GM21737 (cell line): ENCODE data around the gene IRF5.
"Not testable (repeated sequence)": the region's sequence is repeated elsewhere in the genome, so short reads cannot be mapped to it uniquely, and the experiment has no call there.

ENCODE experiments used
- ATAC-seq: cut with Tn5 transposase; IDR thresholded peaks from one replicate; pipeline ENCODE4 v1.9.1; 2021; ENCODE audit warnings: mild to moderate bottlenecking, moderate library complexity; ENCODE audit not compliant: unreplicated experiment

Gene IRF5

DNA sequence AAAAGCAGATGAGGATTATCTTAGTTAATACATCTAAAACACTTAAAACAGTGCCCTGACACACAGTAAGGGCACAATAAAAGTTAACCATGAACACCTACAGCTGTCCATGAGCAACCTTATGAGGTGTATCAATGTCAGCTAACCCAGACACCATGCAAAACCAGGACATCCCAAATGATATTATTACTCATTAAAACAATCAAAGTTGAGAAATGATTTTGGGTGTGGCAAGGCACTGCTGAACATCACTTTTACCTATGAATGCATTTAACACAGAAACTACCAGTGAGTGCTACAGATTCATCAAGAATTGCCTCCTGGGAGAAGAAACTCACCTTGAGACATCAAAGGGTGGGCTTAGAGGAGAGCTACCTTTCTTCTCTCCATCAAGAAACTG, 18.3 kb downstream of the IRF5 start:
- no peak for ATAC-seq

- no peak for ATAC-seq
Measured at GRCh38 chr7:128959296-128959695, 21.6 kb downstream of the IRF5 start.

DNA sequence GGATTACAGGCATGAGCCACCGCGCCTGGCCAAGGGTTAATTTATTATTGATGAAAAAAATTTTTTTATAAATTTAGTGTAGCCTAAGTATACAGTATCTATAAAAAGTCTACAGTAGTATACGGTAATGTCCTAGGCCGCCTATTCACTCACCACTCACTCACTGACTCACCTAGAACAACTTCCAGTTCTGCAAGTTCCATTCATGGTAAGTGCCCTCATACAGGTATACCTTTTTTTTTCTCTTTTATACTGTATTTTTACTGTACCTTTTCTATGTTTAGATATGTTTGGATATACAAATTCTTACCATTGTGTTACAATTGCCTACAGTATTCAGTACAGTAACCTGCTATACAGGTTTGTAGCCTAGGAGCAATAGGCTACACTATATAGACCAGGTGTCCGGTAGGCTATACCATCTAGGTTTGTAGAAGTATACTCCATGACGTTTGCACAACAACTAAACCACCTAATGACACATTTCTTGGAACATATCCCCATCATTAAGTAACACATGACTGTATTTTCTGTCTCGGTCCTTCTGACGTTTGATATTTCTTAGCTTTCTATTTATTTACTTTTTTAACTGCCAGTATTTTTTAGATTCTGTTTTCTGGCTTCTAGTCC, 23.4 kb downstream of the IRF5 start:
- no peak for ATAC-seq

- ATAC-seq, result peak; percentile 24
Measured at GRCh38 chr7:128962899-128963298, 25.2 kb downstream of the IRF5 start.

- ATAC-seq, result peak; percentile 59
Measured at GRCh38 chr7:128963327-128963757, 25.6 kb downstream of the IRF5 start.

DNA sequence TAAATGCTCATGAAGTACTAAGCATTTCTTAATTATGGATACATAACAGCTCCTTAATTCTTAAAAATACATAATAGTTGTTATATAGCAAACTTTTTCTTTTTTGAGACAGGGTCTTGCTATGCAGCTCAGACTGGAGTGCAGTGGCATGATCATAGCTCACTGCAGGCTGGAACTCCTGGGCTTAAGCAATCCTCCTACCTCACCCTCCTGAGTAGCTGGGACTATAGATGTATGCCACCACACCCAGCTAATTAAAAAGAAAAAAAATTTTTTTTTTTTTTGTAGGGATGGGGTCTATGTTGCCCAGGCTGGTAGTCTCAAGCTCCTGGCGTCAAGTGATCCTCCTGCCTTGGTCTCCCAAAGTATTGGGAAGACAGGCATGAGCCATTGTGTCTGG, 30.9 kb downstream of the IRF5 start:
- ATAC-seq, result no peak

GRCh38 chr7:128974241-128974934, 36.7 kb downstream of the IRF5 start:
- ATAC-seq, result no peak

DNA sequence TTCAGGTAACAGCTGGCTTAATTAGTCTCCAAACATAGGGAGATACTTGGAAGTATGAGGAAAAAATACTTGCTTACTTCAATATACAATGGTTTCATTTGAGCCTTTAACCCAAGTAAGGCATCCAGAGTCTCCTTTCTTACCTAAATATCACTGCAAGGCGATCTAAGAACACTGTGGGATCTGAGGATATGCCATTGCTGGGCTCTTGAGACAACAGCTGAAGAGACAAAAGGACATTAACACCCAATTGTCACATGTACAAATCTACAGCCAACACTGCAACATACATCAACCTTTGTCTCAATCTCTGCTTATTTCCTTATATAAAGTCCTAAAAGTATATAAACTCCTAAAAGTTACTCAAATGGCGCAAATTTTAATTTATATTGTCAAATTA, 44.4 kb downstream of the IRF5 start:
- ATAC-seq, result no peak

DNA sequence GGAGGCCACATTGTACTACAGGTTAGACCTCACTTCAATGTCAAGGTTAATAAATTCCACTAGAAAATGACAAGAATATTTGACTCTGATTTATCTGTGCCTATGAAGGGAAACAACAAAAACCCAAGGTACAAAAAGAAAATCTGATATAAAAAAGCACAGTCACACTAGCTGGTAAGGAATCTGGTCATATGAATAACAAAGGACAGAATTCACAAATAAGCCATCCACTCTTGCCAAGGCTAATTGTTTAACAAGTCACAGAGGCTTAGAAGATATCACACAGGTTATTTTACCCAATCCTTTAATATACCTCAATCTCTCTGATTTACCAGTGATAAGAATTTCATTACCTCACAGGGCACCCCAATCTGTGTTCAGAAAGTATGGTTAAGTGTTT, 47.9 kb downstream of the IRF5 start:
- ATAC-seq, result no peak

- no peak for ATAC-seq
Measured at GRCh38 chr7:128986609-128987008, 48.9 kb downstream of the IRF5 start.

DNA sequence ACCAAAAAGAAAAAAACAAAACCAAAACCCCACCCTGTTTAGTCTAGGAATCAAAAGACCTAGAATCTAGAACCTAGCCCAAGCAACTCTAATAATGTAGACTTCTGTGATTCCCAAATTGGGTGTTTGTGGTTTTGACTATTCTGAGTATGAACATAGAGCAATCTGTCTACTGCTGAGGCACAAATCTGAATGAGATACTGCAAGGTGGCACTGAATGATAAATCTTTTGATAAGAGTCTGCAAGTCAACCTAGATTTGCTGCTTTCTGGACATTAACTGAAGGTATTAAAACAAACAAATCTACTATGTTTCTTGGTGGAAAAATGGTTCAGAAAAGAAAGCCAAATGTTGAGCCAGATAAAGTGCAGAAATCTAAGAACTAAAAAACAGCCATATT, 50.6 kb downstream of the IRF5 start:
- ATAC-seq, result no peak

- ATAC-seq, result no peak
Measured at GRCh38 chr7:128989961-128990360, 52.2 kb downstream of the IRF5 start.

GRCh38 chr7:128993419-128993818, 55.7 kb downstream of the IRF5 start:
- no peak for ATAC-seq

DNA sequence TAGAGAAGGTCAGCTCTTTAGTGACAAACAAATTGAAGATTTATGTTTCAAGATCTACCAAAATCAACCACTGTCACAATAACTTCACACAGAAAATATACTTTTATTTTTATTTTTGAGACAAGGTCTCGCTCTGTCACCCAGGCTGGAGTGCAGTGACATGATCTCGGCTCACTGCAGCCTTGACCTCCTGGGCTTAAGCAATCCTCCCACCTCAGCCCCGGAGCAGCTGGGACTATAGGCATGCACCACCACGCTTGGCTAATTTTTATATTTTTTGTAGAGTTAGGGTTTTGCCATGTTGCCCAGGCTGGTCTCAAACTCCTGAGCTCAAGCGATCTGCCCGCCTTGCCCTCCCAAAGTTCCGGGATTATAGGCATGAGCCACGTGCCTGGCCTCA, 56.8 kb downstream of the IRF5 start:
- ATAC-seq, result not testable (repeated sequence)

GRCh38 chr7:128997181-128997580, 59.5 kb downstream of the IRF5 start:
- ATAC-seq, result no peak
